HEK293 (cell line): ENCODE results near the gene JCHAIN.

Source experiments
- ATF2 ChIP-seq: fragments of 450-650 bp; formaldehyde crosslinking; IDR thresholded peaks from 2 replicates; pipeline ENCODE4 v1.5.1; 2016; ENCODE audit warnings: missing biosample characterization, missing genetic modification characterization, low read depth
- CTCF ChIP-seq: fragments of 450-650 bp; formaldehyde crosslinking; IDR thresholded peaks from 2 replicates; pipeline ENCODE4 v1.5.1; 2016; ENCODE audit warnings: missing biosample characterization, missing genetic modification characterization
- GLIS1 ChIP-seq: fragments of 450-650 bp; formaldehyde crosslinking; IDR thresholded peaks from 2 replicates; pipeline ENCODE4 v1.5.1; 2016; ENCODE audit warnings: missing biosample characterization, missing genetic modification characterization
- REST ChIP-seq: fragments of 450-650 bp; formaldehyde crosslinking; IDR thresholded peaks from 2 replicates; pipeline ENCODE4 v1.5.1; 2016; ENCODE audit warnings: missing biosample characterization, missing genetic modification characterization
- ZBTB10 ChIP-seq: fragments of 450-650 bp; formaldehyde crosslinking; IDR thresholded peaks from 2 replicates; pipeline ENCODE4 v1.5.1; 2016; ENCODE audit warnings: missing biosample characterization, missing genetic modification characterization
- ZNF138 ChIP-seq: fragments of 450-650 bp; formaldehyde crosslinking; IDR thresholded peaks from 2 replicates; pipeline ENCODE4 v1.5.1; 2016; ENCODE audit warnings: missing biosample characterization, missing genetic modification characterization, borderline replicate concordance
- ZNF302 ChIP-seq: fragments of 450-650 bp; formaldehyde crosslinking; IDR thresholded peaks from 2 replicates; pipeline ENCODE4 v1.5.1; 2016; ENCODE audit warnings: missing biosample characterization, missing genetic modification characterization, low read depth
- ZNF335 ChIP-seq: fragments of 450-650 bp; formaldehyde crosslinking; conservative IDR thresholded peaks from 2 replicates; pipeline ENCODE4 v1.5.1; 2016; ENCODE audit warnings: missing biosample characterization, missing genetic modification characterization
- ZNF639 ChIP-seq: fragments of 450-650 bp; formaldehyde crosslinking; IDR thresholded peaks from 2 replicates; pipeline ENCODE4 v1.5.1; 2016; ENCODE audit warnings: missing biosample characterization, missing genetic modification characterization
- ZNF791 ChIP-seq: fragments of 450-650 bp; formaldehyde crosslinking; IDR thresholded peaks from 2 replicates; pipeline ENCODE4 v1.5.1; 2016; ENCODE audit warnings: missing biosample characterization, missing genetic modification characterization

- TF ChIP-seq CTCF (tag by site-specific recombination) (no peak), ATF2 (tag by site-specific recombination) (no peak), ZBTB10 (tag by site-specific recombination) (no peak), ZNF791 (tag by site-specific recombination) (no peak), REST (tag by site-specific recombination) (no peak), ZNF639 (no peak), ZNF335 (tag by site-specific recombination) (no peak), GLIS1 (no peak), ZNF138 (tag by site-specific recombination) (no peak), ZNF302 (no peak)
Measured at GRCh38 chr4:70640192-70640591, 26.1 kb downstream of the JCHAIN start.
